HepG2 (cell line): ENCODE results near the gene LMOD1. TPM values are rescaled to one million over a fixed set of nuclear protein-coding genes. Genes with fewer than 3 reads are reported as not detected.

Experiments
- ATAC-seq: fragments of 200-7000 bp; cut with Tn5 transposase; 3 replicates; pipeline ENCODE4 v1.9.1; 2020; ENCODE audit warnings: mild to moderate bottlenecking, moderate library complexity
- BruUV-seq: library from RNA; stranded (reverse); fragments of 400-500 nt; replicated peaks from 2 replicates; lab custom pipeline; 2021; lab: Mats Ljungman, UMichigan
- CTCF ChIA-PET: fragments of 300-600 bp; formaldehyde crosslinking; extraction: SDS; loops from one replicate; lab custom pipeline; 2021; ENCODE audit warnings: low total read pairs, inconsistent platforms, low intra/inter-chr PET ratio; lab: Yijun Ruan, JAX
- POLR2A ChIA-PET: fragments of 350-600 bp; sonication (Branson Sonifier 250); formaldehyde crosslinking; loops from one replicate; lab custom pipeline; 2020; ENCODE audit warnings: antibody characterized with exemption, inconsistent platforms; lab: Yijun Ruan, JAX
- DNase-seq: peaks from one replicate; pipeline ENCODE4 v3.0.0-alpha.2; 2015; ENCODE audit warnings: low spot score
- FAIRE-seq: peaks from 3 replicates; lab custom pipeline; 2011; peaks lifted over from hg19 to GRCh38; lab: Jason Lieb, UNC
- H2AFZ ChIP-seq: one replicate; pipeline ENCODE4 v1.6.1; 2011; ENCODE audit warnings: low read length, inconsistent platforms
- H3K27ac ChIP-seq: fragments of 300-600 bp; 3 replicates; pipeline ENCODE4 v1.8.0; 2011; ENCODE audit warnings: mixed run types, mild to moderate bottlenecking, mixed read lengths, low read length, inconsistent platforms; ENCODE audit not compliant: insufficient read depth; ENCODE audit errors: extremely low read length
- H3K27me3 ChIP-seq, 2 experiments: fragments of 200-600 bp in 1 of 2; 2 replicates in 1 of 2; 3 replicates in 1 of 2; pipeline versions ENCODE4 v1.6.0 to v1.8.0; 2011; ENCODE audit warnings: low read length in 2 of 2, mild to moderate bottlenecking in 2 of 2, moderate library complexity in 2 of 2, inconsistent platforms in 1 of 2; ENCODE audit not compliant: insufficient read depth in 2 of 2, control insufficient read depth in 1 of 2
- H3K36me3 ChIP-seq, 2 experiments: fragments of 200-600 bp in 1 of 2; replicated peaks in 1 of 2; 2 replicates in 1 of 2; 3 replicates in 1 of 2; pipeline versions ENCODE4 v1.5.1 to v1.8.0; 2011; ENCODE audit warnings: low read length in 2 of 2, inconsistent platforms in 1 of 2; ENCODE audit not compliant: insufficient read depth in 2 of 2, control insufficient read depth in 1 of 2
- H3K4me1 ChIP-seq: 2 replicates; pipeline ENCODE4 v1.5.1; 2012; ENCODE audit warnings: low read length, inconsistent platforms; ENCODE audit not compliant: insufficient read depth
- H3K4me2 ChIP-seq: 2 replicates; pipeline ENCODE4 v1.6.0; 2011; ENCODE audit warnings: low read depth, low read length, inconsistent platforms
- H3K4me3 ChIP-seq, 3 experiments: fragments of 200-600 bp in 1 of 3; sonication (generic), shearing (Covaris generic) in 1 of 3; replicated peaks in 1 of 3; 2 replicates each; pipeline ENCODE4 v1.5.1; 2011 to 2016; ENCODE audit warnings: low read length in 3 of 3, inconsistent platforms in 2 of 3, low read depth in 2 of 3, mild to moderate bottlenecking in 2 of 3, control low read depth in 1 of 3, mixed read lengths in 1 of 3; ENCODE audit not compliant: insufficient read depth in 1 of 3
- H3K79me2 ChIP-seq: one replicate; pipeline ENCODE4 v1.6.1; 2011; ENCODE audit warnings: low read length, inconsistent platforms; ENCODE audit not compliant: insufficient read depth
- H3K9ac ChIP-seq: 2 replicates; pipeline ENCODE4 v1.6.0; 2011; ENCODE audit warnings: mild to moderate bottlenecking, low read depth, low read length, inconsistent platforms; ENCODE audit not compliant: insufficient read depth
- H3K9me3 ChIP-seq: 2 replicates; pipeline ENCODE4 v1.5.1; 2012; ENCODE audit warnings: mild to moderate bottlenecking, low read length
- H4K20me1 ChIP-seq: 2 replicates; pipeline ENCODE4 v1.6.0; 2011; ENCODE audit warnings: inconsistent platforms, mild to moderate bottlenecking, low read length, moderate library complexity; ENCODE audit not compliant: insufficient read depth
- CHCHD3 ChIP-seq: sonication (generic); formaldehyde crosslinking; IDR thresholded peaks from 2 replicates; pipeline ENCODE4 v1.8.0; 2022; ENCODE audit warnings: mild to moderate bottlenecking, missing genetic modification reagents, moderate library complexity
- CHD4 ChIP-seq: fragments of 200-600 bp; sonication (generic); IDR thresholded peaks from 2 replicates; pipeline ENCODE4 v1.7.0; 2017; ENCODE audit warnings: mild to moderate bottlenecking, low read length, borderline replicate concordance
- FOSL2 ChIP-seq: sonication (generic); formaldehyde crosslinking; IDR thresholded peaks from 2 replicates; pipeline ENCODE4 v1.4.0; 2020; ENCODE audit warnings: missing genetic modification reagents
- IRF2 ChIP-seq: IDR thresholded peaks from 2 replicates; pipeline ENCODE4 v1.6.1; 2018; ENCODE audit warnings: missing genetic modification reagents, missing compliant biosample characterization
- PHF20 ChIP-seq: sonication (generic); formaldehyde crosslinking; IDR thresholded peaks from 2 replicates; pipeline ENCODE4 v1.5.0; 2020; ENCODE audit warnings: mild to moderate bottlenecking, missing genetic modification reagents
- RXRB ChIP-seq: IDR thresholded peaks from 2 replicates; pipeline ENCODE4 v1.6.1; 2016; ENCODE audit warnings: borderline replicate concordance, missing genetic modification reagents, missing compliant biosample characterization
- SIX1 ChIP-seq: sonication (generic); formaldehyde crosslinking; IDR thresholded peaks from 2 replicates; pipeline ENCODE4 v1.4.0; 2020; ENCODE audit warnings: missing genetic modification reagents, borderline replicate concordance
- ZBTB1 ChIP-seq: sonication (generic); formaldehyde crosslinking; IDR thresholded peaks from 2 replicates; pipeline ENCODE4 v1.4.0; 2020; ENCODE audit warnings: missing genetic modification reagents, borderline replicate concordance
- ZFYVE20 ChIP-seq: sonication (generic); formaldehyde crosslinking; IDR thresholded peaks from 2 replicates; pipeline ENCODE4 v1.8.0; 2023; ENCODE audit warnings: low read depth, mild to moderate bottlenecking, moderate library complexity, missing genetic modification reagents, borderline replicate concordance
- ZNF101 ChIP-seq: sonication (generic); formaldehyde crosslinking; IDR thresholded peaks from 2 replicates; pipeline ENCODE4 v1.4.0; 2020; ENCODE audit warnings: mild to moderate bottlenecking, low read depth, missing genetic modification reagents, borderline replicate concordance
- ZNF383 ChIP-seq: sonication (generic); formaldehyde crosslinking; IDR thresholded peaks from 2 replicates; pipeline ENCODE4 v1.4.0; 2020; ENCODE audit warnings: missing genetic modification reagents, mild to moderate bottlenecking, borderline replicate concordance
- ZNF737 ChIP-seq: sonication (generic); formaldehyde crosslinking; IDR thresholded peaks from 2 replicates; pipeline ENCODE4 v1.5.0; 2020; ENCODE audit warnings: missing genetic modification reagents, mild to moderate bottlenecking, borderline replicate concordance
- WGBS: methylation state at CpG from one replicate; pipeline ENCODE4 v1.1.6; 2017; ENCODE audit warnings: low lambda C conversion rate; 5-methylcytosine and 5-hydroxymethylcytosine counted together
- in situ Hi-C: cut with HindIII; loops from 2 replicates; pipeline ENCODE4 v1.10.0; 2017; ENCODE audit warnings: low pct_unique_long_range_greater_than_20kb; ENCODE audit not compliant: extremely low pct_ligation_motif_present
- intact Hi-C: fragments of 100-400 bp; cut with micrococcal nuclease; formaldehyde crosslinking; loops from one replicate; pipeline ENCODE4 v1.10.0; 2022; ENCODE audit not compliant: unreplicated experiment
- polyA plus RNA-seq, 8 experiments: library from polyadenylated mRNA; depleted of rRNA in 3 of 8; stranded (reverse) in 7 of 8; unstranded in 1 of 8; fragments of >200 nt; fragmentation: Illumina TruSeq in 4 of 8; extraction: Trizol in 4 of 8; gene quantifications; 2 replicates each; pipeline versions ENCODE4 v1.2.1 to v1.2.3, GENCODE V29; 2011 to 2016; ENCODE audit warnings: low read depth in 4 of 8, missing spikeins in 1 of 8, mixed read lengths in 1 of 8; ENCODE audit not compliant: insufficient read depth in 1 of 8
- total RNA-seq, 5 experiments: library from RNA; depleted of rRNA; stranded (reverse); fragments of >200 nt; fragmentation: Illumina TruSeq; extraction: Trizol; gene quantifications; 2 replicates each; pipeline ENCODE4 v1.2.3, GENCODE V29; 2016; ENCODE audit warnings: low read depth in 1 of 5
- TF ChIP-seq, protein P1 (sequence below): sonication (generic); formaldehyde crosslinking; IDR thresholded peaks from 2 replicates; pipeline ENCODE4 v1.8.0; 2022; ENCODE audit warnings: mild to moderate bottlenecking, missing genetic modification reagents
- TF ChIP-seq, protein P2 (sequence below): IDR thresholded peaks from 2 replicates; pipeline ENCODE4 v1.6.1; 2012; ENCODE audit warnings: inconsistent platforms
- TF ChIP-seq, protein P3 (sequence below): sonication (generic); formaldehyde crosslinking; IDR thresholded peaks from 2 replicates; pipeline ENCODE4 v1.8.1; 2023; ENCODE audit warnings: missing genetic modification reagents, mild to moderate bottlenecking, borderline replicate concordance

Gene LMOD1
- total and polyA plus RNA-seq, 2 of the 13 experiments (the other 11 are each of a cell fraction or from before 2014, with no cell fraction given): not detected

DNA sequence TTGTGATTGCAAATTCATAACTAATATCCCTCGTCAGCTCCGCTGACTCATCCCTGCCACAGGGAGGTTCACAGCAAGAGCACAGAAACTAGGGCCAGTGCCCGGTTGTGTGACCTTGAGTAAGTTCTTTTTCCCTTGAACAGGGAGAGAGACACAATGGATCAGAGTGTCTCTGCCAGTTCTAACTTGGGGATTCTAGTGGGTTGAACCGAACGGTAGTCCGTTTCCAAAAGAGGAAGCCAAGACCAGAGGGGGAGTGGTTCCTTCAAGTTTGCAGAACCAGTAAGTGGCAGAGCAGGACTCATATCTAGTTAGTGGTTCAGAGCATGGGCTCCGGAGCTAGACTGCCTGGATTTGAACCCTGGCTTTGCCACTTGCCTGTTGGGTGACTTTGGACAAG is 62.6 kb downstream of the LMOD1 start:
- FAIRE-seq: no peak
- Histone ChIP-seq H3K9me3 (no peaks in the 10 kb centered on the region), H3K27ac (no peak overlapping the region), H3K4me3 (no peak overlapping the region), H3K9ac (no peak overlapping the region), H3K4me1 (peaks cover 18% of the 10 kb centered on the region), H3K36me3 (no peaks in the 10 kb centered on the region), H3K79me2 (no peaks in the 10 kb centered on the region), H3K4me2 (peak overlapping the region; percentile 23; the same call in 1 of the 2 replicates), H3K27me3 (peaks cover 1 to 18% of the 10 kb centered on the region in 2 experiments; a peak in 3 of 5 replicates), H2AFZ (no peak overlapping the region), H4K20me1 (no peaks in the 10 kb centered on the region)
- peak; percentile 48 for ATAC-seq
- ChIA-PET POLR2A (no interaction called here), CTCF (no interaction called here)
- 19% methylated on average over 7 of the region's 7 CpGs for WGBS
- in situ Hi-C loops: no loop called here
- TF ChIP-seq SIX1 (CRISPR knock-in tag) (no peak), FOSL2 (CRISPR knock-in tag) (peak; percentile 80), ZFYVE20 (CRISPR knock-in tag) (no peak)
- no TSS peak for BruUV-seq
- intact Hi-C loops: no loop called here
- peak; percentile 42 for DNase-seq

DNA sequence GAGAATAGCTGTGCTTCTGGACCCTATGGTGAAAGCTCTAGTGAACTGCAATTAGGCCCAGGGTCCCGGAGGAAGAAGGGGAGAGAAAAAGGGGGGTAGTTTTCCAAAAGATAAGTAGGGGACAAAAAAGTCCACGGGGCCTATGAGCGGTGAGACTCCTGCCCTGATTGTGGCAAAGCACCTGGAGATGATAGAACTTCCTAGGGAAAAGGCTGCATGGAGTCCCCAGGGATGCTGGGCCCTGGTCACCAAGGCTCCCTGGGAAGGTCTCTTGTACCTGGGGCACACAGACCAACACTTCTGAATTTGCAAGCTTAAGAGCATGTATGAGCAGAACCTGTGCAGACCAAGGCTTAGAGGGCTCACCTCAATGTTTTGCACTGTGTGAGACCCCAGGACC is 63.1 kb downstream of the LMOD1 start:
- Histone ChIP-seq H3K4me1 (peaks cover 16% of the 10 kb centered on the region), H3K27me3 (peaks cover 1 to 14% of the 10 kb centered on the region in 2 experiments; a peak in 3 of 5 replicates), H3K36me3 (no peaks in the 10 kb centered on the region), H2AFZ (no peak overlapping the region), H3K9me3 (no peaks in the 10 kb centered on the region)
- CTCF ChIA-PET: no interaction called here
- intact Hi-C loops: no loop called here
- TF ChIP-seq ZNF101 (CRISPR knock-in tag): no peak
- TF ChIP-seq, protein P1, sequence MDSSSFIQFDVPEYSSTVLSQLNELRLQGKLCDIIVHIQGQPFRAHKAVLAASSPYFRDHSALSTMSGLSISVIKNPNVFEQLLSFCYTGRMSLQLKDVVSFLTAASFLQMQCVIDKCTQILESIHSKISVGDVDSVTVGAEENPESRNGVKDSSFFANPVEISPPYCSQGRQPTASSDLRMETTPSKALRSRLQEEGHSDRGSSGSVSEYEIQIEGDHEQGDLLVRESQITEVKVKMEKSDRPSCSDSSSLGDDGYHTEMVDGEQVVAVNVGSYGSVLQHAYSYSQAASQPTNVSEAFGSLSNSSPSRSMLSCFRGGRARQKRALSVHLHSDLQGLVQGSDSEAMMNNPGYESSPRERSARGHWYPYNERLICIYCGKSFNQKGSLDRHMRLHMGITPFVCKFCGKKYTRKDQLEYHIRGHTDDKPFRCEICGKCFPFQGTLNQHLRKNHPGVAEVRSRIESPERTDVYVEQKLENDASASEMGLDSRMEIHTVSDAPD: no peak
- TF ChIP-seq, protein P2, sequence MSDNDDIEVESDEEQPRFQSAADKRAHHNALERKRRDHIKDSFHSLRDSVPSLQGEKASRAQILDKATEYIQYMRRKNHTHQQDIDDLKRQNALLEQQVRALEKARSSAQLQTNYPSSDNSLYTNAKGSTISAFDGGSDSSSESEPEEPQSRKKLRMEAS: no peak
- TF ChIP-seq IRF2 (CRISPR knock-in tag): no peak
- no peak for TF ChIP-seq PHF20
- no peak for TF ChIP-seq CHD4
- no peak for TF ChIP-seq ZNF737 (CRISPR knock-in tag)
- TF ChIP-seq CHCHD3 (CRISPR knock-in tag): no peak
- TF ChIP-seq, protein P3, sequence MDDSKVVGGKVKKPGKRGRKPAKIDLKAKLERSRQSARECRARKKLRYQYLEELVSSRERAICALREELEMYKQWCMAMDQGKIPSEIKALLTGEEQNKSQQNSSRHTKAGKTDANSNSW: no peak
- no peak for TF ChIP-seq RXRB (CRISPR knock-in tag)
- no peak for TF ChIP-seq ZNF383 (CRISPR knock-in tag)
- no peak for TF ChIP-seq ZBTB1 (CRISPR knock-in tag)
- TF ChIP-seq, all 625 proteins: peak for 0
- ATAC-seq: peak; percentile 11
- POLR2A ChIA-PET: no interaction called here
- no peak for FAIRE-seq
- H4K20me1 ChIP-seq: no peaks in the 10 kb centered on the region; the same call in 1 of the 2 replicates
- no peak overlapping the region for H3K9ac ChIP-seq
- no peak overlapping the region for H3K27ac ChIP-seq
- in situ Hi-C loops: no loop called here
- H3K4me3 ChIP-seq: no peak overlapping the region
- DNase-seq: no peak
- no peaks in the 10 kb centered on the region for H3K79me2 ChIP-seq
- 59% methylated on average over 3 of the region's 3 CpGs for WGBS
- no TSS peak for BruUV-seq
- H3K4me2 ChIP-seq: no peak overlapping the region
